Stimulated activated naive CD4-positive, alpha-beta T cell (primary cell): Measurements from ENCODE around the gene QRSL1.
"Not testable (repeated sequence)": the region's sequence is repeated elsewhere in the genome, so short reads cannot be mapped to it uniquely, and the experiment has no call there.

Experiments
- DNase-seq, 6 experiments: peaks; one replicate each; lab custom pipeline; 2025; lab: John Stamatoyannopoulos, UW

QRSL1 gene

DNA sequence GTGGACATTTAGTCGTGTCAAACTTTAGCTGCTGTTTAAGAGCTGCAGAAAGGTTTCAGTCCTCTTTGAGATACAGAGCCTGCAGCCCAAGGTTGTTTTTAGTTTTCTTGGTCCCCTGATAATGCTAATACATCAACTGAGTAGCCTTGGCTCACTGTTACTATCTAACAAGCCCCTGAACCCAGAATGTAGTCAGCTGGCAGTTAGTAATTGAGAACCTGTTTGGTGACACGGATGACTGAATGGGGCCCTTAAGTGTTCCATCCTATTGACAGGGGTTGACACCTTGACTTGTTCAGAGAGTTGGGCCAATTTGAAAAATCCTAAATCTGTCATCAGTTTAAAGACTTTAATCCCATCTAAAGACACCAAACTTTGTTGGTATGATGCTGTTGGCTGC is 2.9 kb upstream of the QRSL1 start:
- no peak for DNase-seq

- not testable (repeated sequence) for DNase-seq
Observed at GRCh38 chr6:106627760-106628159, 1.6 kb upstream of the QRSL1 start.

- no peak for DNase-seq
Observed at GRCh38 chr6:106628658-106629102, 698 bp upstream of the QRSL1 start.

GRCh38 chr6:106629859-106630163 is 433 bp downstream of the QRSL1 start:
- no peak for DNase-seq

DNA sequence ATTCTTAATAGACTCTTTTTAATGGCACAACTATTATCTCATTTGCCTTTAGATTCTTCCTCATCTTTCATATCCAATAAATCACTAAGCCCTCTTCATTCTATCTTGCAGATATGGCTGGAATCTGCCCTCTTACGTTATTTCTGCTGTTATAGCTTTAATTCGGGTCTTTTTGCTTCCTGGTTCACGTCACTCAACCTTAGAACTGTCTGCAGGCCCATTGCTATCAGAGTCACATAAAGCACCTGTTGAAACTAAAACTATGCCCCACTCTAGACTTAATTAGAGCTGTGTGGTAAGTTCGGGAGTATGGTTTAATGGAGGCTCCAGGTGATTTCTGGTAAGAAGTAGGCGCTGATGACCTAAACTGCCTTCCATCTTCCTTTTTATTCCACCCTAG is 988 bp downstream of the QRSL1 start:
- no peak for DNase-seq

GRCh38 chr6:106631346-106631745 is 2.0 kb downstream of the QRSL1 start:
- DNase-seq: no peak

- no peak for DNase-seq
Observed at GRCh38 chr6:106634565-106634964, 5.2 kb downstream of the QRSL1 start.

DNA sequence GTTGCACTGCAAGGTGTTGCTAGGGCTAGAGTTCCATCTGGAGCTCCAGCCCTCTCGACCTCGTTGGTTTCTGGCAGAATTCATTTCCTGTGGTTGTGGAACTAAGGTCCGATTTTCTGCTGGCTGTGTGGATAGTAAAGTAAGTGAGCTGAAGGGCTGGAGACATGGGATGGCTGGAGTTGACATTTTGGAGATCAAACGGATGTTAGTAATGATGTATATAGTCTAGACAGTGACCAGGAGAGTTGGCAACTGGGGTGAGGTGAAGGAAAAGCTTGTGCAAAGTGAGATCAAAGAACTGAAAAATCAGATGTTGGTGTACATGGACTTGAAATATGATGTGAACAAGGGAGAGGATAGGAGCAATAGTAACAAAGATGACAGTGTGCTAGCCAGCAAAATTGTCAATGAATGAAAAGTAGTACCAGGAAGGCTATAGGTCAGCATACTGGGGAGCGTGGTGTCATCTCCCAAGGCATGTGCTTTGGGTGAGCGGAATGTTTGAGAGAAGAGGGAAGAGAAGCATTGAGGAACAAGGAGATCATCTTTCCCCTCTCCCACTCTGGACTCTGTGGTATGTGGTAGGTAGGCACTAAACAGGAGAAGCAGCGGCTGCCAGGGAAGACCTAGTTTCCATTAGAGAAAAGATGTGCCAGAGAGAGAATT is 7.8 kb downstream of the QRSL1 start:
- DNase-seq: no peak

DNA sequence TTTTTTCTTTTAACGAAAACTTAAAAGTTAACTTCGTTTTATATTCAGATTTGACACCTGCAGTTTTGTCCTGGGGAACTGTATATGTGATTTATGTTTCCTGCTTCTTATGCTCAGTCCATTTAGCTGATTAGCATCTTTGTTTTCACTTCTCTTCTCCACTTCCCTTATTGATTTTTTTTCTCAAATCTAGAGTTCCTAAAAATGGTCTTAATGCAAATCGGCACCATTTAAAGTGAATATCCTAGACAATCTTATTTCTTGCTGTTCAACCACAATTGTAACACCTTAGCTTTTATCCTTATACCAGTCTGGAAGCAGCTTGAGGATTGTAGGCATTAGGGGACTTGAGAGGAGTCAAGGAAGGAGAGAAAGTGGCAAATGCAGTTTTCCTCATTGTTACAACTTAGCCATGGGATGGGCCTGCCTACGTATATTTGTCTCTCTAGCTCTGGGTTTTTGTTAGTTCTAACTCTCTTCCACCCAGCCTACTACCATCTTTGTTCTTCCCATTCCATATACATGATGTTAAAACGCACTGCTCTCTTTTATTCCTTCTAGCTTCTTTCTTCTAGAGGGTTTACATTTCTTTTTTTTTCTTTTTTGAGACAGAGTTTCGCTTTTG is 8.5 kb downstream of the QRSL1 start:
- no peak for DNase-seq

- no peak for DNase-seq
Observed at GRCh38 chr6:106639812-106640211, 10.4 kb downstream of the QRSL1 start.

- DNase-seq: no peak
Observed at GRCh38 chr6:106642476-106642875, 13.1 kb downstream of the QRSL1 start.

GRCh38 chr6:106643061-106643460 is 13.7 kb downstream of the QRSL1 start:
- DNase-seq: no peak

GRCh38 chr6:106648651-106649308 is 19.4 kb downstream of the QRSL1 start:
- no peak for DNase-seq

DNA sequence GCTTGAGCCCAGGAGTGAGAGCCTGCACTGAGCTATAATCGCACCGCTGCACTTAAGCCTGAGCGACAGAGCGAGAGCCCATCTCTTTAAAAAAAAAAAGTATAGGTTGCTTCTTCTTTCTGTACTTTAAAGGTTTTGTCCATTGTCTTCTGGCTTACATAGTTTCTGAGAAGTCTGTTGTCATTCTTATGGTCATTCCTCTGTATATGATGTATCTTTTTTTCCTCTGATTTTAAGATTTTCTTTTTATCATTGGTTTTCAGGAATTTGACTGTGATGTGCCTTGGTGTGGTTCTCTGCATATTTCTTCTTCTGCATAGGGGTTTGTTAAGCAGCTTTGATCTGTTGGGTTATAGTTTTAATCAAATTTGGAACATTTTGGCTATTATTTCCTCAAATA is 29.1 kb downstream of the QRSL1 start:
- no peak for DNase-seq

DNA sequence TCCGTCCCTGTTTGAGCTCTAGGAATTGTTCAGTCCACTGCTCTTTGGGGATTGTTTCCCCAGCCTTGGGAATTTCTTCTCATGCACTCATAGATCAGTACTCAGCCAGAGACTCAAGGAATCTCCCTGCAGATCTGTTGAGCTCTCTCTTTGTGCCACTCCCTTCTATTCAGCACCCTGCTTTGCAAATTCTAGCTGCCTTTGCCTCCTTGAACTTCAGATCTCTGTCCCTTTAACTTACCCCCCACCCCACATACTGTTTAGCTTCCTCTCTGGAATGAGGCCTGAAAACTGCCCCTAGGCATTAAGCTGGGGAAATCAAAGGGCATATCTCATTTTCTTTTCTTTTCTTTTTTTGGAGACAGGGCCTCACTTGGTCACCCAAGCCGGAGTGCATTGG is 30.5 kb downstream of the QRSL1 start:
- no peak for DNase-seq

DNA sequence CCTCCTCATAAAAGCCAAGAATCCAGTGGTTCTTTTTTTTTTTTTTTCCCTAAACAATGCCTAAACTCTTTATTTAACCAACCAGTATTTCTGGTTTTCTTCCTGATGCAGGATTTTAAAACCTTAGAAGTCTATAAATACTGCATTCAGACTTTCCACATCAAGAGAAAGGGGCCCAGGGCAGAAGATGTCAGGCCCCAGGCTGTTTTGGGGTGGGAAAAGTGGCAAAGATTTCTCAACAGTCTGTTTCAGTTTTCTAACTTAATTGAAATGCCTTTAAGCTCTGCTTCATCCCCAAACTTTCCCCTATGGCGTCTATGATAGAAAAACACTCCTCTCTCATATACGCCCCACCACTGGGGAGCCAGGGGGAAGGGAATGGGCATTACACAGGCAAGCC is 33.1 kb downstream of the QRSL1 start:
- no peak for DNase-seq

GRCh38 chr6:106666282-106667021 is 37.1 kb downstream of the QRSL1 start:
- DNase-seq: no peak

DNA sequence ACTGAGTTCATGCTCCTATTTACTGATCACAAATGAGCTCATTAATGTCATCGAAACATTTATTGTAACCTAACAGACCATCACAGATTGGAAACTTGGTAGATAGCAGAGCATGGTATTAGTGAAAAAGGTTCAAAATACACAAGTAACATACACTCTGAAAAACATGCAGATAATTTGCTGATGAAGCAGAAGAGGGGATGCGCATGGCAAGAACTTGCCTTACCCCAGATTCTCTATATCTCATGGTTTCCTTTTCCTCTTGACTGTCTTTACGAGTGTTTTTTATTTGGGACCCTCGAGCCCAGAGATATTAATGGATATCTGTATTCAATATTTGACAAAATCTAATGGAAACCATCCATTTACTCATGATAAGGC is 37.6 kb downstream of the QRSL1 start:
- no peak for DNase-seq

DNA sequence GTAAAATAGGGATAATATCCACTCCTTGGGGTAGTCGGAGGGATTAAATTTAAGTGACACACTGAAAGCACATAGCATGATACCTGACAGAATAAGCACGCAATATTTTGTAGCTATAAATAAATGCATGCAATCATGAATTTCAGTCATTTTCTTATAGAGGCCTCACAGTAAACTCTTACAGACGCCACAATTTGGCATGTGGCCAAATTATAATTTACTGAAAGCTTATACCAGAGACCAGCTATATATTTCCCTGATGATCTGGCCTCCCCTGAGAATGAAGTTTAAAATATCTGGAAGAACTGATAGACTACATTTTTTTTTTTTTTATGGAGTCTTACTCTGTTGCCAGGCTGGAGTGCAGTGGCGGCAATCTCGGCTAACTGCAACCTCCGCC is 40.9 kb downstream of the QRSL1 start:
- no peak for DNase-seq

GRCh38 chr6:106671651-106672050 is 42.3 kb downstream of the QRSL1 start:
- DNase-seq: no peak

- DNase-seq: no peak
Observed at GRCh38 chr6:106674541-106675229, 45.3 kb downstream of the QRSL1 start.

- DNase-seq: no peak
Observed at GRCh38 chr6:106677282-106677681, 47.9 kb downstream of the QRSL1 start.
